Measurements from ENCODE around the gene STARD10. TPM values are rescaled to one million over a fixed set of nuclear protein-coding genes. Genes with fewer than 3 reads are reported as not detected.
A peak's percentile ranks its signal among the peaks of the same experiment; 100 is the strongest.

Gene STARD10
- total and polyA plus RNA-seq, 2 donors (not counting 3 experiments of a cell fraction or from before 2014, with no cell fraction given): 16.1 to 22.5 TPM

GRCh38 chr11:72815110-72815618 is 21.3 kb upstream of the STARD10 start:
- H3K9ac ChIP-seq (replicated peaks; ENCODE audit: extremely low read depth, insufficient read depth, low read length): peak overlapping the region; percentile 96
- no peak for FAIRE-seq
- no peaks in the 10 kb centered on the region for H3K27me3 ChIP-seq (ENCODE audit: control insufficient read depth in 2 of 2, insufficient read depth in 2 of 2, low read length in 2 of 2)
- peak overlapping the region; percentile 38 for H2AFZ ChIP-seq (ENCODE audit: low read depth, low read length)
- CTCF ChIA-PET: interaction anchor here (1.0 to 1.7 kb wide), 4 partner anchors 21 to 327 kb away, joined by 3 to 19 read pairs (median 6); partner anchors contain the start of genes FCHSD2 and STARD10
- intact Hi-C loops (cut with micrococcal nuclease) (loop anchor here (1.0 kb wide), 1 partner anchor 327 kb away; the partner anchor contains the start of gene FCHSD2), dilution Hi-C loops (cut with MboI; ENCODE audit: extremely low pct_ligation_motif_present, low sequenced_read_pairs) (no loop called here)
- no peak for DNase-seq (ENCODE audit: low read depth, low spot score)
- no peaks in the 10 kb centered on the region for H3K9me3 ChIP-seq (replicated peaks; ENCODE audit: control insufficient read depth, insufficient read depth, low read length)
- no peak for TF ChIP-seq FOS (IDR thresholded peaks at IDR 0.05; ENCODE audit: borderline replicate concordance, insufficient read depth, low read length)
- no peak for TF ChIP-seq MYC (IDR thresholded peaks at IDR 0.05; ENCODE audit: low read depth, low read length)
- no peak for TF ChIP-seq POLR2A (IDR thresholded peaks at IDR 0.05; ENCODE audit: low read depth, low read length)
- no peak for TF ChIP-seq CTCF (IDR thresholded peaks at IDR 0.05; ENCODE audit: extremely low read depth in 1 of 2, insufficient read depth in 1 of 2, low read depth in 1 of 2, low read length in 2 of 2)
- no peak for TF ChIP-seq JUN (IDR thresholded peaks at IDR 0.05; ENCODE audit: borderline replicate concordance, insufficient read depth, insufficient read length, low read depth)
- H3K9me1 ChIP-seq (replicated peaks; ENCODE audit: control insufficient read depth, extremely low read depth, insufficient read depth, low read length): no peaks in the 10 kb centered on the region
- POLR2A ChIA-PET: no interaction called here
- BruUV-seq (replicated peaks): TSS peak; percentile 57
- peak overlapping the region; percentile 5 to 88 (median 45) for H3K4me3 ChIP-seq (replicated peaks in 1 of 3; ENCODE audit: insufficient read depth in 1 of 3, low read depth in 1 of 3, low read length in 3 of 3)
- peak overlapping the region; percentile 65 for H3K4me2 ChIP-seq (ENCODE audit: insufficient read depth, low read length)
- H3K79me2 ChIP-seq (ENCODE audit: control insufficient read depth, insufficient read depth, low read length): peaks cover 28% of the 10 kb centered on the region
- no peaks in the 10 kb centered on the region for H4K20me1 ChIP-seq (replicated peaks; ENCODE audit: control insufficient read depth, extremely low read depth, insufficient read depth, low read length)
- H3K36me3 ChIP-seq (ENCODE audit: control insufficient read depth in 2 of 2, extremely low read depth in 1 of 2, insufficient read depth in 2 of 2, low read length in 2 of 2): peaks cover 5 to 6% of the 10 kb centered on the region in 2 experiments
- peaks cover 31% of the 10 kb centered on the region for H3K4me1 ChIP-seq (ENCODE audit: control insufficient read depth, extremely low read depth, insufficient read depth, low read length)
- H3K27ac ChIP-seq (ENCODE audit: insufficient read depth, low read depth, low read length): peak overlapping the region; percentile 67
